Large intestine (tissue), 3 donors: Measurements from ENCODE around the gene SHB. TPM values are rescaled to one million over a fixed set of nuclear protein-coding genes. Genes with fewer than 3 reads are reported as not detected.
"Not testable (repeated sequence)": the region's sequence is repeated elsewhere in the genome, so short reads cannot be mapped to it uniquely, and the experiment has no call there.

Experiments
- DNase-seq, 2 donors: peaks; one replicate each; pipeline versions ENCODE4 v3.0.0 to v3.0.0-alpha.2; 2013
- H3K27ac ChIP-seq: one replicate; pipeline ENCODE4 v1.5.1; 2013; ENCODE audit warnings: low read length
- H3K27me3 ChIP-seq: 2 replicates; pipeline ENCODE4 v1.6.1; 2013; ENCODE audit warnings: low read length; ENCODE audit not compliant: control insufficient read depth, insufficient read depth
- H3K36me3 ChIP-seq: 2 replicates; pipeline ENCODE4 v1.6.1; 2013; ENCODE audit warnings: low read length; ENCODE audit not compliant: control insufficient read depth, insufficient read depth
- H3K4me1 ChIP-seq: one replicate; pipeline ENCODE4 v1.6.1; 2013; ENCODE audit warnings: low read length; ENCODE audit not compliant: control insufficient read depth, insufficient read depth
- H3K4me3 ChIP-seq: one replicate; pipeline ENCODE4 v1.5.1; 2013; ENCODE audit warnings: low read length
- H3K9me3 ChIP-seq: one replicate; pipeline ENCODE4 v1.6.1; 2013; ENCODE audit warnings: mild to moderate bottlenecking, low read depth, low read length, moderate library complexity; ENCODE audit not compliant: control insufficient read depth
- WGBS: methylation state at CpG from one replicate; pipeline ENCODE4 v1.1.5; 2013; ENCODE audit warnings: low lambda C conversion rate; ENCODE audit not compliant: insufficient coverage; 5-methylcytosine and 5-hydroxymethylcytosine counted together
- polyA plus RNA-seq: library from polyadenylated mRNA; unstranded; fragments of 120-200 nt; gene quantifications from one replicate; pipeline ENCODE4 v1.2.1, GENCODE V29; 2013

The SHB gene
- polyA plus RNA-seq, 1 donor: 17.8 TPM

- peaks cover 49% of the 10 kb centered on the region for H3K36me3 ChIP-seq
- 94% methylated on average over 5 of the region's 8 CpGs for WGBS
- no peak for DNase-seq
These were observed 177.0 kb downstream of the SHB start for GRCh38 chr9:37892063-37892462.

GRCh38 chr9:37891042-37891441 lies 178.0 kb downstream of the SHB start:
- not testable (repeated sequence) for H3K27me3 ChIP-seq, H3K4me1 ChIP-seq, H3K27ac ChIP-seq, DNase-seq, H3K9me3 ChIP-seq, H3K4me3 ChIP-seq
- no CpG with 5 or more reads among the region's 17 CpGs for WGBS
- H3K36me3 ChIP-seq: peaks cover 49% of the 10 kb centered on the region

More at GRCh38 chr9:37892063-37892462, 177.0 kb downstream of the SHB start:
- Histone ChIP-seq H3K4me3 (no peak overlapping the region), H3K4me1 (no peaks in the 10 kb centered on the region), H3K27ac (no peak overlapping the region), H3K9me3 (no peaks in the 10 kb centered on the region), H3K27me3 (no peaks in the 10 kb centered on the region)

DNA sequence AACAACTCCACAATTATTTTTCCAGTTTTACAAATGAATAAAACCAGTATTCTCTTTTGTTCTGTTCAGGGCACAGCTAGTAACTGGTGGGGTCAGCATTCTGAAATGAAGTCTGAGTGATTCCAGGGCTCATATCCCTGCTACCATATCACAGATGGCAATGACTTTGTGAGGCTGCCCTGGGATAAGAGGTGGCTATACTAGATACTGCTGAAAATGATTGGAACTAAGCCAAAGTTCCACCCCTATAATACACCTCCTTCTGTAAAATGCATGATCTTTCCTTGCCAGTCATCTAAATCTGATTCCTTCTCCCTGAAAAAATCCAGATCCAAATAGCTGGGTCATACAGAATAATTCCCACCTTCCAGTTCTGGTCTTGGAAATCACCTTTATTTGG lies 179.5 kb downstream of the SHB start:
- no peak for DNase-seq
- Histone ChIP-seq H3K4me1 (no peaks in the 10 kb centered on the region), H3K27ac (no peak overlapping the region), H3K36me3 (peaks cover 43% of the 10 kb centered on the region), H3K4me3 (no peak overlapping the region), H3K9me3 (no peaks in the 10 kb centered on the region), H3K27me3 (no peaks in the 10 kb centered on the region)

GRCh38 chr9:37887977-37888583 lies 180.9 kb downstream of the SHB start:
- H3K27ac ChIP-seq, H3K9me3 ChIP-seq, H3K4me1 ChIP-seq, DNase-seq, H3K27me3 ChIP-seq, H3K4me3 ChIP-seq: not testable (repeated sequence)
- H3K36me3 ChIP-seq: peaks cover 33% of the 10 kb centered on the region
- no CpG with 5 or more reads among the region's 11 CpGs for WGBS

DNA sequence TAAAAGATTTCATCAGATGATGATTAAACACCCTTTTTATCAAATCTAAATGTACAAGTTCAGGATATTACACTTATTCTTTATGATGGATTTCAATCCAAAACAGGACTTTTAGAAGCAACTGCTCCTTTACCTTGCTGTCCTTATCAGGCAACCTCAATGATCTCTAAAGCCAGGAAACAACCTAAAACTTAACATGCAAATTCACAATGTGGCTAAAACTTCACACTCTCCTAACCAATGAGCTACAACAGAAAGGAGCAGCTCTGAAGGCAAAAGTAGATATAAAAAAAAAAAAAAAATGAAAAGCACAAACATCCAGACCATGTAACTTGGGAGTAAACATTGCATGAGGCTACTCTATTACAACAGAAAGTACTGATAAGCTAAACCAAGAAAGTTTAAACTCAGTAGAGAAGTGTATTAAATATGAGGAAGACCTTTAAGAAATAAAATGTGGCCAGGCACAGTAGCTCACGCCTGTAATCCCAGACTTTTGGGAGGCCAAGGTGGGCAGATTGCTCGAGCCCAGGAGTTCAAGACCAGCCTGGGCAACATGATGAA lies 188.0 kb downstream of the SHB start:
- Histone ChIP-seq H3K4me3 (no peak overlapping the region), H3K4me1 (no peaks in the 10 kb centered on the region), H3K27me3 (no peaks in the 10 kb centered on the region), H3K36me3 (peaks cover 15% of the 10 kb centered on the region), H3K9me3 (no peaks in the 10 kb centered on the region), H3K27ac (no peak overlapping the region)
- no CpG with 5 or more reads among the region's 2 CpGs for WGBS
- no peak for DNase-seq

- Histone ChIP-seq H3K36me3 (peaks cover 9% of the 10 kb centered on the region), H3K4me1 (no peaks in the 10 kb centered on the region), H3K9me3 (no peaks in the 10 kb centered on the region), H3K27ac (no peak overlapping the region), H3K27me3 (no peaks in the 10 kb centered on the region), H3K4me3 (no peak overlapping the region)
- WGBS: no CpG with 5 or more reads among the region's 1 CpG
- DNase-seq: no peak
These were observed 192.7 kb downstream of the SHB start for GRCh38 chr9:37876376-37876775.

DNA sequence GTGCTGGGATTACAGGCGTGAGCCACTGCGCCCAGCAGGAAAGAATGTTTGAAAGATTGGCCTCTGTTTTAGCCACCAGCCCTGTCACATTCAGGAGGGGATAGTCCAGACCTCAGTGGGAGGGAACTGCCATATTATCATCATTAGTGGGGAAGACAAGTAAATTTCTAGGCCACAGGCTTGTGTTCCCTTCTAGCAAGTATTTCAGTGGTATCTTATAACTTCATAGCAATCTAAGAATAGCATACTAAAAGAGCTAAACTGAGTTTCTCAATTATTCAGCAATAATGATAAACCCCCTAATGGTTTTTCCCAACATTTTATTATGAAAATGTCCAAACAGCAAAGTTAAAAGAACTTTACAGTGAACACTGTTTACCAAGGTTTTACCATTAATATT lies 195.1 kb downstream of the SHB start:
- Histone ChIP-seq H3K4me1 (no peaks in the 10 kb centered on the region), H3K4me3 (no peak overlapping the region), H3K27ac (no peak overlapping the region), H3K36me3 (peaks cover 2% of the 10 kb centered on the region), H3K9me3 (no peaks in the 10 kb centered on the region), H3K27me3 (no peaks in the 10 kb centered on the region)
- DNase-seq: no peak
- WGBS: no CpG with 5 or more reads among the region's 2 CpGs

GRCh38 chr9:37870799-37871176 lies 198.2 kb downstream of the SHB start:
- WGBS: no CpG with 5 or more reads among the region's 5 CpGs
- Histone ChIP-seq H3K27ac (no peak overlapping the region), H3K4me1 (no peaks in the 10 kb centered on the region), H3K9me3 (no peaks in the 10 kb centered on the region), H3K4me3 (no peak overlapping the region), H3K27me3 (no peaks in the 10 kb centered on the region), H3K36me3 (peaks cover 2% of the 10 kb centered on the region)
- DNase-seq: peak in 1 of 2 donors; percentile 8

DNA sequence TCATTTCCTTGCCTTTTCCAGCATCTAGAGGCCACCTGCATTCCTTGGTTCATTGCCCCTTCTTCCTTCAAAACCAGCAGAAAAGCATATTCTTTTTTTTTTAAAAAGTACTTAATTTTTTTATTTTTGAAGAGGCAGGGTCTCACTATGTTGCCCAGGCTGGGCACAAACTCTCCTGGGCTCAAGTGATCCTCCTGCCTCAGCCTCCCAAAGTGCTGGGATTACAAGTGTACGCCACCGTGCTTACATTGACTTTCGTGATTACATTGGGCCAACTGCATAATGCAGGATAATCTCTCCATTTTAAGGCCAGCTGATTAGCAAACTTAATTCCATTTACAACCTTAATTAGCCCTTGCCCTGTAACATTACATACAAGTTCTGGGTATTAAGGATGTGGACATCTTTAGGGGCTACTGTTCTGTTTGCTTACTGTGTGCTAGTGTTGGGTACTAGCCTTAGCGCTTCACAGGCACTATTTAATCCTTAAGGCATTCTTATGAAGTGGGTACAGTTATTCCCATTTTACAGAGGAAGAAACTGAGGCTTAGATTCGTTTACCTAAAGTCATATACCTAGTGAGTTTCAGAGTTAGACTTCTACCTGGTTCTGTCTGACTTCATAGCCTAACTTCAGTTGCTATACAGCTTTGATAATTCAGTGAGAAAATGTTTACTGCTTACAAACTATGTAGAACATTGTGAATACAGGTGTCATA lies 198.8 kb downstream of the SHB start:
- no peaks in the 10 kb centered on the region for H3K4me1 ChIP-seq
- WGBS: no CpG with 5 or more reads among the region's 5 CpGs
- no peak overlapping the region for H3K4me3 ChIP-seq
- no peaks in the 10 kb centered on the region for H3K9me3 ChIP-seq
- H3K27ac ChIP-seq: no peak overlapping the region
- H3K27me3 ChIP-seq: no peaks in the 10 kb centered on the region
- no peak for DNase-seq
- H3K36me3 ChIP-seq: peaks cover 2% of the 10 kb centered on the region
